Measurements from ENCODE around the gene GPLD1.

GRCh38 chr6:24469811-24470210 is 19.6 kb downstream of the GPLD1 start:
- TF ChIP-seq CTCF (IDR thresholded peaks at IDR 0.05): no peak
- TF ChIP-seq POLR2A (IDR thresholded peaks at IDR 0.05): no peak
